Measurements from ENCODE around the gene GNL1. TPM values are rescaled to one million over a fixed set of nuclear protein-coding genes. Genes with fewer than 3 reads are reported as not detected.

Gene GNL1
- total RNA-seq, 3 donors from 2014 or later (not counting 1 experiment from before 2014, with no cell fraction given) = 137 to 208 (median 187) TPM

GRCh38 chr6:30571075-30571761 lies 14.9 kb upstream of the GNL1 start, which contains the start of gene ABCF1:
TSS of gene ABCF1 (plus strand) at chr6:30571442. CDS start at chr6:30571488, 46 bp downstream.
- peak; percentile 100 for DNase-seq
- intact Hi-C loops (cut with micrococcal nuclease) = loop anchor here (1.0 kb wide), 2 partner anchors 15 to 46 kb away; partner anchors contain the start of genes GNL1, MRPS18B and PPP1R10
- H3K4me3 Mint-ChIP-seq = peak within 1 kb of the TSS; percentile 95

GRCh38 chr6:30570740-30571074 lies 14.4 kb upstream of the GNL1 start:
- DNase-seq (no peak), ATAC-seq (peak; percentile 2 to 9 (median 7))
- peak overlapping the region; percentile 72 for H3K4me3 ChIP-seq (ENCODE audit: low read length)
- intact Hi-C loops (cut with micrococcal nuclease) = loop anchor here (1.0 kb wide), 2 partner anchors 14 to 47 kb away; partner anchors contain the start of genes GNL1, MRPS18B and PPP1R10
- peak overlapping the region; percentile 87 for H3K27ac ChIP-seq (ENCODE audit: low read length)
- H3K4me3 Mint-ChIP-seq = peak overlapping the region; percentile 95
- H3K27ac Mint-ChIP-seq = peak overlapping the region; percentile 98 to 99
- H3K27me3 ChIP-seq (ENCODE audit: control insufficient read depth, insufficient read depth, low read length) = no peaks in the 10 kb centered on the region
- H3K27me3 Mint-ChIP-seq (ENCODE audit: low read depth in 2 of 2) = no peaks in the 10 kb centered on the region
- 1% methylated on average over 18 of the region's 18 CpGs for WGBS (ENCODE audit: insufficient coverage)
- no peaks in the 10 kb centered on the region for H3K36me3 Mint-ChIP-seq
- H3K9me3 ChIP-seq (ENCODE audit: control insufficient read depth, insufficient read depth, low read length) = no peaks in the 10 kb centered on the region
- H3K4me1 ChIP-seq (ENCODE audit: control insufficient read depth, insufficient read depth, low read length) = peaks cover 19% of the 10 kb centered on the region
- H3K9me3 Mint-ChIP-seq = no peaks in the 10 kb centered on the region
- H3K36me3 ChIP-seq (ENCODE audit: control insufficient read depth, insufficient read depth, low read length) = peaks cover 2% of the 10 kb centered on the region
- TF ChIP-seq CTCF (IDR thresholded peaks at IDR 0.05) = no peak
- peaks cover 51 to 52% of the 10 kb centered on the region in 2 donors for H3K4me1 Mint-ChIP-seq

More at GRCh38 chr6:30571075-30571761, 14.9 kb upstream of the GNL1 start, which contains the start of gene ABCF1:
- no peaks in the 10 kb centered on the region for H3K9me3 Mint-ChIP-seq
- H3K27ac Mint-ChIP-seq = peak within 1 kb of the TSS; percentile 98 to 99
- ATAC-seq = peak; percentile 93 to 100 (median 94)
- H3K36me3 ChIP-seq (ENCODE audit: control insufficient read depth, insufficient read depth, low read length) = peaks cover 2% of the 10 kb centered on the region
- under 1% methylated on average over 58 of the region's 59 CpGs for WGBS (ENCODE audit: insufficient coverage)
- peaks cover 51 to 52% of the 10 kb centered on the region in 2 donors for H3K4me1 Mint-ChIP-seq
- no peaks in the 10 kb centered on the region for H3K27me3 Mint-ChIP-seq (ENCODE audit: low read depth in 2 of 2)
- H3K9me3 ChIP-seq (ENCODE audit: control insufficient read depth, insufficient read depth, low read length) = no peaks in the 10 kb centered on the region
- H3K4me1 ChIP-seq (ENCODE audit: control insufficient read depth, insufficient read depth, low read length) = peaks cover 19% of the 10 kb centered on the region
- no peaks in the 10 kb centered on the region for H3K36me3 Mint-ChIP-seq
- peak within 1 kb of the TSS; percentile 72 for H3K4me3 ChIP-seq (ENCODE audit: low read length)
- no peak for TF ChIP-seq CTCF (IDR thresholded peaks at IDR 0.05)
- H3K27ac ChIP-seq (ENCODE audit: low read length) = peak within 1 kb of the TSS; percentile 87
- no peaks in the 10 kb centered on the region for H3K27me3 ChIP-seq (ENCODE audit: control insufficient read depth, insufficient read depth, low read length)

- no peak for TF ChIP-seq CTCF (IDR thresholded peaks at IDR 0.05)
- intact Hi-C loops (cut with micrococcal nuclease) = no loop called here
- Histone ChIP-seq H3K4me3 (ENCODE audit: low read length) (no peak overlapping the region), H3K27ac (ENCODE audit: low read length) (no peak overlapping the region), H3K4me1 (ENCODE audit: control insufficient read depth, insufficient read depth, low read length) (peaks cover 19% of the 10 kb centered on the region), H3K36me3 (ENCODE audit: control insufficient read depth, insufficient read depth, low read length) (peaks cover 2% of the 10 kb centered on the region), H3K9me3 (ENCODE audit: control insufficient read depth, insufficient read depth, low read length) (no peaks in the 10 kb centered on the region), H3K27me3 (ENCODE audit: control insufficient read depth, insufficient read depth, low read length) (no peaks in the 10 kb centered on the region)
- ATAC-seq = no peak
- H3K4me1 Mint-ChIP-seq = peaks cover 51 to 52% of the 10 kb centered on the region in 2 donors
- H3K36me3 Mint-ChIP-seq = no peaks in the 10 kb centered on the region
- peak overlapping the region; percentile 98 to 99 for H3K27ac Mint-ChIP-seq
- 97% methylated on average over 1 of the region's 1 CpG for WGBS (ENCODE audit: insufficient coverage)
- no peaks in the 10 kb centered on the region for H3K27me3 Mint-ChIP-seq (ENCODE audit: low read depth in 2 of 2)
- DNase-seq = peak in 1 of 2 donors; percentile 24
- H3K9me3 Mint-ChIP-seq = no peaks in the 10 kb centered on the region
- H3K4me3 Mint-ChIP-seq = peak overlapping the region; percentile 95
These were observed 14.0 kb upstream of the GNL1 start for GRCh38 chr6:30570263-30570662.

Data from natural killer cell (primary cell).